HUDEP-2 (cell line): Measurements from ENCODE around the gene PRDM10.
"Not testable (repeated sequence)": the region's sequence is repeated elsewhere in the genome, so short reads cannot be mapped to it uniquely, and the experiment has no call there.

ENCODE experiments used
- DNase-seq, 76 experiments: peaks; one replicate each; lab custom pipeline; 2025; ENCODE audit not compliant: unreplicated experiment in 76 of 76; lab: John Stamatoyannopoulos, UW

PRDM10 gene

GRCh38 chr11:129980086-129980485 is 22.5 kb downstream of the PRDM10 start:
- no peak for DNase-seq

GRCh38 chr11:129979046-129979605 is 23.5 kb downstream of the PRDM10 start:
- DNase-seq, result no peak

GRCh38 chr11:129978447-129978846 is 24.2 kb downstream of the PRDM10 start:
- DNase-seq, result peak in 1 of 76 experiments; percentile 5

- no peak for DNase-seq
Measured at GRCh38 chr11:129976328-129976727, 26.3 kb downstream of the PRDM10 start.

GRCh38 chr11:129975543-129975942 is 27.1 kb downstream of the PRDM10 start:
- DNase-seq, result no peak

GRCh38 chr11:129974672-129975071 is 28.0 kb downstream of the PRDM10 start:
- no peak for DNase-seq

GRCh38 chr11:129974237-129974636 is 28.4 kb downstream of the PRDM10 start:
- DNase-seq, result no peak

GRCh38 chr11:129973809-129974208 is 28.8 kb downstream of the PRDM10 start:
- DNase-seq, result no peak

GRCh38 chr11:129973068-129973467 is 29.6 kb downstream of the PRDM10 start:
- no peak for DNase-seq

- no peak for DNase-seq
Measured at GRCh38 chr11:129972611-129973010, 30.0 kb downstream of the PRDM10 start.

- not testable (repeated sequence) for DNase-seq
Measured at GRCh38 chr11:129971856-129972255, 30.8 kb downstream of the PRDM10 start.

GRCh38 chr11:129969920-129970319 is 32.7 kb downstream of the PRDM10 start:
- DNase-seq, result no peak

GRCh38 chr11:129968591-129969419 is 33.8 kb downstream of the PRDM10 start:
- DNase-seq, result no peak

- no peak for DNase-seq
Measured at GRCh38 chr11:129967996-129968395, 34.6 kb downstream of the PRDM10 start.

GRCh38 chr11:129965248-129965647 is 37.4 kb downstream of the PRDM10 start:
- no peak for DNase-seq

GRCh38 chr11:129960216-129961214 is 42.1 kb downstream of the PRDM10 start:
- DNase-seq, result peak in 3 of 76 experiments; percentile 1 to 21 (median 10)

- DNase-seq, result no peak
Measured at GRCh38 chr11:129959687-129960086, 42.9 kb downstream of the PRDM10 start.

- no peak for DNase-seq
Measured at GRCh38 chr11:129955282-129955681, 47.4 kb downstream of the PRDM10 start.

- DNase-seq, result not testable (repeated sequence)
Measured at GRCh38 chr11:129954703-129955102, 47.9 kb downstream of the PRDM10 start.

GRCh38 chr11:129951866-129952262 is 50.8 kb downstream of the PRDM10 start:
- DNase-seq, result no peak
